AG04449 (cell line): ENCODE results near the gene CRMP1.

Experiments used
- CTCF ChIA-PET: fragments of 350-600 bp; formaldehyde crosslinking; extraction: SDS; loops from one replicate; lab custom pipeline; 2021; ENCODE audit warnings: antibody characterized with exemption; lab: Yijun Ruan, JAX
- POLR2A ChIA-PET: fragments of 400-600, 350-600 bp; formaldehyde crosslinking; extraction: SDS; loops from one replicate; lab custom pipeline; 2020; ENCODE audit warnings: antibody characterized with exemption, inconsistent platforms; lab: Yijun Ruan, JAX
- DNase-seq: peaks from one replicate; pipeline ENCODE4 v3.0.0-alpha.2; 2010; ENCODE audit warnings: low read depth, low spot score
- H3K4me3 ChIP-seq: 2 replicates; pipeline ENCODE4 v1.5.1; 2011; ENCODE audit warnings: low read depth, mild to moderate bottlenecking, control low read depth, low read length
- TF ChIP-seq, protein P1 (sequence below): IDR thresholded peaks from one replicate; pipeline ENCODE4 v1.5.1; 2011; ENCODE audit warnings: mild to moderate bottlenecking, moderate library complexity, low read length, control low read depth, inconsistent platforms; ENCODE audit not compliant: insufficient read depth; ENCODE audit errors: missing control alignments

The CRMP1 gene

GRCh38 chr4:5802565-5802964 is 90.3 kb downstream of the CRMP1 start:
- POLR2A ChIA-PET: no interaction called here
- no peak for DNase-seq
- H3K4me3 ChIP-seq: no peak overlapping the region
- CTCF ChIA-PET: interaction anchor here (1.5 to 2.6 kb wide), 4 partner anchors 10 to 22 kb away, joined by 6 to 20 read pairs (median 9); no protein-coding TSS in a partner anchor
- TF ChIP-seq, protein P1, sequence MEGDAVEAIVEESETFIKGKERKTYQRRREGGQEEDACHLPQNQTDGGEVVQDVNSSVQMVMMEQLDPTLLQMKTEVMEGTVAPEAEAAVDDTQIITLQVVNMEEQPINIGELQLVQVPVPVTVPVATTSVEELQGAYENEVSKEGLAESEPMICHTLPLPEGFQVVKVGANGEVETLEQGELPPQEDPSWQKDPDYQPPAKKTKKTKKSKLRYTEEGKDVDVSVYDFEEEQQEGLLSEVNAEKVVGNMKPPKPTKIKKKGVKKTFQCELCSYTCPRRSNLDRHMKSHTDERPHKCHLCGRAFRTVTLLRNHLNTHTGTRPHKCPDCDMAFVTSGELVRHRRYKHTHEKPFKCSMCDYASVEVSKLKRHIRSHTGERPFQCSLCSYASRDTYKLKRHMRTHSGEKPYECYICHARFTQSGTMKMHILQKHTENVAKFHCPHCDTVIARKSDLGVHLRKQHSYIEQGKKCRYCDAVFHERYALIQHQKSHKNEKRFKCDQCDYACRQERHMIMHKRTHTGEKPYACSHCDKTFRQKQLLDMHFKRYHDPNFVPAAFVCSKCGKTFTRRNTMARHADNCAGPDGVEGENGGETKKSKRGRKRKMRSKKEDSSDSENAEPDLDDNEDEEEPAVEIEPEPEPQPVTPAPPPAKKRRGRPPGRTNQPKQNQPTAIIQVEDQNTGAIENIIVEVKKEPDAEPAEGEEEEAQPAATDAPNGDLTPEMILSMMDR: no peak

GRCh38 chr4:5801696-5802095 is 91.2 kb downstream of the CRMP1 start:
- ChIA-PET POLR2A (no interaction called here), CTCF (no interaction called here)
- TF ChIP-seq, protein P1: no peak
- no peak for DNase-seq
- no peak overlapping the region for H3K4me3 ChIP-seq

DNA sequence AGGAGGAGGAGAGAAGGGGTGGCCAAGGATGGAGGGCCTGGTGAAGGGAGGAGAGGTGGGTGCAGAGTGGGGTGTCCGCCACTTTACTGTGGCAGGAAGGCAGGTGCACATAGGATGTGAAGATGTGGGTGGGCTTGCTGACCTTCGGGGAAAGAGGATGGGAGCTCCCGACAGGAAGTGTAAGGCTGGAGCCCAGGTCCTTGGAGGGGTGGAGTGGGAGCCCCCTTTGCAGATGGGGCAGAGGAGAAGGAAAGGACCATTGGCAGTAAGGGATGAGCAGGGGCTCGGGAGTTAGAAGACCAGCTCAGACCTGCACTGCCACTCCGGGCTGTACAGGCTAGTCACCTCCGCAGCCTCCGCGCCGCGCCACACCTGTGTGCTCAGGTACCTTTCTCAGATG is 92.4 kb downstream of the CRMP1 start:
- CTCF ChIA-PET: interaction anchor here (0.9 to 1.3 kb wide), 2 partner anchors 10 to 13 kb away, joined by 4 to 7 read pairs; no protein-coding TSS in a partner anchor
- POLR2A ChIA-PET: no interaction called here
- H3K4me3 ChIP-seq: no peak overlapping the region
- TF ChIP-seq, protein P1: no peak
- no peak for DNase-seq

DNA sequence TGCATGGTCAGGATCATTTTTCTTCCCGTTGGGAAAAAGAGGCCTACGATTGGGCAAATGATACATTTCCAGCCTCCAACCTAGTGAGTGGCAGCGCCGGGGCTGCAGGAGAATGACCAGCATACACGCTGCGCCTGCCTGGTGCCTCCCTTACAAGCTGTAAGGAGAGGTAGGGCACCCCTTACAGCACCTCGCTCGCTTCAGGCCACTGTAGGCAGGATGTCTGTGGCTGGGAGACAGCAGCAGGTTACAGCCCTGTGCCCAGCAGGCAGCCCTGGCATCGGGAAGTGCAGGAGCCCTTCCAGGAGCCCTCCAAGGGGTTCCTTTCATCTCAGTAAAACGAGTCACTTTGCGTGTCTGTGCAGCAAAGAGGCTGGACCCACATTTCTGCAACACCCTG is 93.5 kb downstream of the CRMP1 start:
- TF ChIP-seq, protein P1: no peak
- no peak overlapping the region for H3K4me3 ChIP-seq
- DNase-seq: no peak
- ChIA-PET CTCF (interaction anchor here (2.0 kb wide), 1 partner anchor 9 kb away, joined by 10 read pairs; no protein-coding TSS in a partner anchor), POLR2A (no interaction called here)

DNA sequence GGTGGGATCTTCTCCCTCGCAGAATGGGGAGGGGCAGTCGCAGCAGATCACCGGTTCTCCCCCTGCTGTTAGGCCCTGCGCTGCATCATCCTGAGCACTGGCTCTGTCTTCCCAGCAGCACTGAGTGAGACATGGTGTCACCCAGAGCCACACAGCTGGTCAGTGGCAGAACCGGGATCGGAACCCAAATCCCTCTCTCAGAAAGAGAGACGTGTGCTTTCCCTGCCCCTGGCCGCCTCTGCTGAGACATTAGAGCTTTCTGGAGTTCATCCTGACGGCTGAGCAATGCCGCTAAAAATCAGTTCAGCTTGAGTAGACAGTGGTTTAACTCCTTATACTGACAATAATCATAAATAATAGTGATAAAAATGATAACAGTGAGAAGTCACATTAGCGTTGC is 93.9 kb downstream of the CRMP1 start:
- H3K4me3 ChIP-seq: no peak overlapping the region
- POLR2A ChIA-PET: no interaction called here
- TF ChIP-seq, protein P1: no peak
- CTCF ChIA-PET: interaction anchor here (1.4 to 2.0 kb wide), 2 partner anchors 8 to 14 kb away, joined by 6 to 10 read pairs; no protein-coding TSS in a partner anchor
- DNase-seq: no peak

GRCh38 chr4:5798462-5798861 is 94.4 kb downstream of the CRMP1 start:
- ChIA-PET POLR2A (no interaction called here), CTCF (interaction anchor here (1.4 to 2.0 kb wide), 2 partner anchors 8 to 15 kb away, joined by 6 to 10 read pairs; no protein-coding TSS in a partner anchor)
- TF ChIP-seq, protein P1: no peak
- H3K4me3 ChIP-seq: no peak overlapping the region
- no peak for DNase-seq
